GM23338 (cell line): Measurements from ENCODE around the gene TMEM255B. TPM values are rescaled to one million over a fixed set of nuclear protein-coding genes. Genes with fewer than 3 reads are reported as not detected.

ENCODE experiments used
- EZH2 ChIP-seq: fragments of 200-600 bp; sonication (generic); IDR thresholded peaks from one replicate; pipeline ENCODE4 v1.8.0; 2017; ENCODE audit warnings: antibody characterized with exemption, mild to moderate bottlenecking, low read depth; ENCODE audit not compliant: unreplicated experiment
- EZH2phosphoT487 ChIP-seq: fragments of 200-600 bp; sonication (generic); IDR thresholded peaks from one replicate; pipeline ENCODE4 v1.8.1; 2018; ENCODE audit warnings: antibody characterized with exemption; ENCODE audit not compliant: unreplicated experiment
- JUNB ChIP-seq: IDR thresholded peaks from one replicate; pipeline ENCODE4 v1.6.1; 2016; ENCODE audit warnings: antibody characterized with exemption; ENCODE audit not compliant: unreplicated experiment
- NANOG ChIP-seq: IDR thresholded peaks from 2 replicates; pipeline ENCODE4 v1.6.1; 2016; ENCODE audit warnings: antibody characterized with exemption, borderline replicate concordance
- POLR2AphosphoS5 ChIP-seq: IDR thresholded peaks from 2 replicates; pipeline ENCODE4 v1.6.1; 2016; ENCODE audit warnings: antibody characterized with exemption, low read depth
- REST ChIP-seq: IDR thresholded peaks from one replicate; pipeline ENCODE4 v1.6.1; 2018; ENCODE audit warnings: antibody characterized with exemption; ENCODE audit not compliant: unreplicated experiment
- ZNF462 ChIP-seq: fragments of 250-450 bp; sonication (Bioruptor Pico); IDR thresholded peaks from 2 replicates; pipeline ENCODE4 v1.5.0; 2020; ENCODE audit warnings: mild to moderate bottlenecking, moderate library complexity
- polyA plus RNA-seq: library from polyadenylated mRNA; unstranded; fragments of >200 nt; fragmentation: Nextera tagmentation; extraction: Ambion mirVana; gene quantifications from 2 replicates; pipeline ENCODE4 v1.2.1, GENCODE V29; 2016
- total RNA-seq: library from RNA; depleted of rRNA; stranded (reverse); fragments of >200 nt; shearing (Covaris generic); gene quantifications from 2 replicates; pipeline ENCODE4 v1.2.3, GENCODE V29; 2014

TMEM255B gene
- total and polyA plus RNA-seq, 2 experiments from 2014 or later, result 0.69 to 4.4 TPM

DNA sequence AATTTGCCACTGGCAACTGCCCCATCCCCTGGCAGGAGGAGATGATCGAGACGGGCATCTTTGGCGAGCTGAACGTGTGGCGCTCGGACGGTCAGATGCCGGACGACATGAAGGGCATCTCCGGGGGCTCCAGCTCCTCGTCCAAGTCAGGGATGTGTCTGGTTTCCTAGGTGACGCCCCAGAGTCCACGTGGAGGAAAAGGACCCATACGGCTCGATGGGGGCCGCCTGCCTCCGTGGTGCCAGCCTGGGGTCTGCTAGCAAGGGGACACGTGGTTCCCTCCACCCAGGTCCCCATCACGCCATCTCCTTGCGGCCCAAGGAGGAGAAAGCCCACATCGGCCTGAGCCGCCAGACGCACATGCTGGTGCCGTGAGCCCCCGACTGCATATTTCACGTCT, 23.8 kb upstream of the TMEM255B start (continued):
- TF ChIP-seq ZNF462 (CRISPR knock-in tag) (no peak), EZH2phosphoT487 (no peak), JUNB (no peak), EZH2 (no peak), POLR2AphosphoS5 (no peak), REST (no peak), NANOG (no peak)
